ENCODE data around the gene DAPK2.

- TF ChIP-seq EZH2 (IDR thresholded peaks at IDR 0.05) (no peak), FOXP2 (optimal IDR thresholded peaks at IDR 0.05; ENCODE audit: control extremely low read depth, extremely low read length, insufficient read depth) (no peak)
Measured at GRCh38 chr15:64004056-64004455, 42.2 kb downstream of the DAPK2 start.
